GM21367 (cell line): Measurements from ENCODE around the gene CDX2.

Experiments used
- ATAC-seq: cut with Tn5 transposase; IDR thresholded peaks from one replicate; pipeline ENCODE4 v1.9.1; 2021; ENCODE audit not compliant: unreplicated experiment

The CDX2 gene

GRCh38 chr13:27918918-27919658, 50.0 kb downstream of the CDX2 start:
- ATAC-seq, result no peak

GRCh38 chr13:27918041-27918917, 50.8 kb downstream of the CDX2 start:
- ATAC-seq, result no peak

- no peak for ATAC-seq
These were observed 51.8 kb downstream of the CDX2 start for GRCh38 chr13:27917121-27917947.

GRCh38 chr13:27915301-27916207, 53.6 kb downstream of the CDX2 start:
- ATAC-seq, result no peak

GRCh38 chr13:27913160-27913559, 56.0 kb downstream of the CDX2 start:
- no peak for ATAC-seq

- no peak for ATAC-seq
These were observed 57.6 kb downstream of the CDX2 start for GRCh38 chr13:27911521-27911920.
